H9 (cell line): ENCODE results near the gene RFX8. TPM values are rescaled to one million over a fixed set of nuclear protein-coding genes. Genes with fewer than 3 reads are reported as not detected.

ENCODE experiments used
- DNase-seq: peaks from one replicate; pipeline ENCODE4 v3.0.0-alpha.2; 2017
- H2AFZ ChIP-seq: one replicate; pipeline ENCODE4 v1.6.1; 2013; ENCODE audit warnings: mild to moderate bottlenecking, low read length, control low read depth, moderate library complexity
- H2AK5ac ChIP-seq: 2 replicates; pipeline ENCODE4 v1.6.1; 2013; ENCODE audit warnings: low read length, control low read depth, mixed read lengths; ENCODE audit not compliant: insufficient read length
- H2BK120ac ChIP-seq: one replicate; pipeline ENCODE4 v1.6.1; 2013; ENCODE audit warnings: low read depth, mild to moderate bottlenecking, low read length, control low read depth, inconsistent platforms; ENCODE audit not compliant: poor library complexity, severe bottlenecking
- H2BK12ac ChIP-seq: 2 replicates; pipeline ENCODE4 v1.6.1; 2013; ENCODE audit warnings: low read length, control low read depth, mixed read lengths, low read depth; ENCODE audit not compliant: insufficient read length
- H2BK15ac ChIP-seq: 2 replicates; pipeline ENCODE4 v1.6.1; 2013; ENCODE audit warnings: low read depth, low read length, control low read depth
- H2BK20ac ChIP-seq: one replicate; pipeline ENCODE4 v1.6.1; 2013; ENCODE audit warnings: low read depth, mild to moderate bottlenecking, low read length, control low read depth, inconsistent platforms; ENCODE audit not compliant: poor library complexity, severe bottlenecking
- H2BK5ac ChIP-seq: 2 replicates; pipeline ENCODE4 v1.6.1; 2013; ENCODE audit warnings: low read length, control low read depth, mixed read lengths; ENCODE audit not compliant: insufficient read length
- H3K14ac ChIP-seq: 2 replicates; pipeline ENCODE4 v1.6.1; 2013; ENCODE audit warnings: low read length, control low read depth; ENCODE audit not compliant: insufficient read depth
- H3K18ac ChIP-seq: 2 replicates; pipeline ENCODE4 v1.6.1; 2013; ENCODE audit warnings: low read depth, mild to moderate bottlenecking, mixed read lengths, low read length, control low read depth; ENCODE audit not compliant: insufficient read length
- H3K23ac ChIP-seq: 2 replicates; pipeline ENCODE4 v1.6.1; 2013; ENCODE audit warnings: low read length, control low read depth, mixed read lengths, low read depth; ENCODE audit not compliant: insufficient read length
- H3K23me2 ChIP-seq: 2 replicates; pipeline ENCODE4 v1.6.1; 2013; ENCODE audit warnings: low read depth, mild to moderate bottlenecking, mixed read lengths, low read length, control low read depth; ENCODE audit not compliant: insufficient read length, poor library complexity, severe bottlenecking
- H3K27ac ChIP-seq: 2 replicates; pipeline ENCODE4 v1.5.1; 2013; ENCODE audit warnings: low read length, control low read depth, mixed read lengths, low read depth; ENCODE audit not compliant: insufficient read length
- H3K27me3 ChIP-seq: 2 replicates; pipeline ENCODE4 v1.6.1; 2013; ENCODE audit warnings: low read length, control low read depth, inconsistent platforms; ENCODE audit not compliant: insufficient read depth
- H3K4ac ChIP-seq: 2 replicates; pipeline ENCODE4 v1.6.1; 2013; ENCODE audit warnings: low read depth, mild to moderate bottlenecking, control low read depth, inconsistent platforms, low read length, moderate library complexity
- H3K4me1 ChIP-seq: 2 replicates; pipeline ENCODE4 v1.6.1; 2013; ENCODE audit warnings: low read length, control low read depth, inconsistent platforms; ENCODE audit not compliant: insufficient read depth
- H3K4me2 ChIP-seq: 2 replicates; pipeline ENCODE4 v1.6.1; 2013; ENCODE audit warnings: low read length, control low read depth, mixed read lengths; ENCODE audit not compliant: insufficient read length, insufficient read depth
- H3K56ac ChIP-seq: 2 replicates; pipeline ENCODE4 v1.6.1; 2013; ENCODE audit warnings: low read depth, mild to moderate bottlenecking, mixed read lengths, low read length, control low read depth; ENCODE audit not compliant: insufficient read length
- H3K79me1 ChIP-seq: 2 replicates; pipeline ENCODE4 v1.6.1; 2013; ENCODE audit warnings: low read depth, mild to moderate bottlenecking, moderate library complexity, low read length, control low read depth, inconsistent platforms; ENCODE audit not compliant: insufficient read depth, poor library complexity, severe bottlenecking
- H3K79me2 ChIP-seq: 2 replicates; pipeline ENCODE4 v1.6.1; 2013; ENCODE audit warnings: low read length, control low read depth, inconsistent platforms; ENCODE audit not compliant: insufficient read depth
- H3K9ac ChIP-seq: 2 replicates; pipeline ENCODE4 v1.6.1; 2013; ENCODE audit warnings: low read length, control low read depth, mixed read lengths; ENCODE audit not compliant: insufficient read length; ENCODE audit errors: extremely low read depth
- H3K9me3 ChIP-seq: one replicate; pipeline ENCODE4 v1.6.1; 2013; ENCODE audit warnings: low read depth, low read length, inconsistent platforms; ENCODE audit not compliant: control insufficient read depth
- H3T11ph ChIP-seq: one replicate; pipeline ENCODE4 v1.6.1; 2013; ENCODE audit warnings: mild to moderate bottlenecking, low read length, control low read depth, inconsistent platforms
- H4K20me1 ChIP-seq: one replicate; pipeline ENCODE4 v1.6.1; 2013; ENCODE audit not compliant: control insufficient read depth, insufficient read length, insufficient read depth
- H4K5ac ChIP-seq: 2 replicates; pipeline ENCODE4 v1.6.1; 2013; ENCODE audit warnings: low read depth, mild to moderate bottlenecking, mixed read lengths, low read length, control low read depth; ENCODE audit not compliant: insufficient read length
- H4K8ac ChIP-seq: replicated peaks from 2 replicates; pipeline ENCODE4 v1.6.1; 2013; ENCODE audit warnings: low read length, control low read depth, mixed read lengths, low read depth; ENCODE audit not compliant: insufficient read length
- H4K91ac ChIP-seq: 2 replicates; pipeline ENCODE4 v1.6.1; 2013; ENCODE audit warnings: low read depth, mild to moderate bottlenecking, moderate library complexity, mixed read lengths, low read length, control low read depth; ENCODE audit not compliant: insufficient read length
- H3K27ac Mint-ChIP-seq, 3 experiments: 2 replicates in 2 of 3; 3 replicates in 1 of 3; pipeline ENCODE4 v1.8.0; 2020 to 2021; ENCODE audit warnings: mixed read lengths in 3 of 3, mild to moderate bottlenecking in 1 of 3, moderate library complexity in 1 of 3
- H3K27me3 Mint-ChIP-seq: 2 replicates; pipeline ENCODE4 v1.8.0; 2021; ENCODE audit warnings: low read depth, mild to moderate bottlenecking, moderate library complexity, mixed read lengths
- H3K36me3 Mint-ChIP-seq, 3 experiments: 2 replicates in 2 of 3; 3 replicates in 1 of 3; pipeline ENCODE4 v1.8.0; 2020 to 2021; ENCODE audit warnings: low read depth in 3 of 3, mixed read lengths in 3 of 3; ENCODE audit not compliant: insufficient read depth in 1 of 3
- H3K4me1 Mint-ChIP-seq, 2 experiments: 2 replicates each; pipeline ENCODE4 v1.8.0; 2020; ENCODE audit warnings: mixed read lengths in 2 of 2
- H3K4me3 Mint-ChIP-seq, 2 experiments: 2 replicates in 1 of 2; 3 replicates in 1 of 2; pipeline ENCODE4 v1.8.0; 2020 to 2021; ENCODE audit warnings: mild to moderate bottlenecking in 2 of 2, mixed read lengths in 2 of 2, moderate library complexity in 1 of 2
- H3K9me3 Mint-ChIP-seq, 2 experiments: 2 replicates in 1 of 2; 3 replicates in 1 of 2; pipeline ENCODE4 v1.8.0; 2020; ENCODE audit warnings: mild to moderate bottlenecking in 2 of 2, mixed read lengths in 2 of 2, moderate library complexity in 1 of 2
- CTCF ChIP-seq: fragments of 200-600 bp; sonication (generic); conservative IDR thresholded peaks from 3 replicates; pipeline ENCODE4 v1.8.0; 2021; ENCODE audit warnings: antibody characterized with exemption, mild to moderate bottlenecking
- WGBS: extraction: QIAGEN DNeasy Blood & Tissue Kit; methylation state at CpG from one replicate; pipeline ENCODE4 v1.1.7; 2013; ENCODE audit warnings: missing lambda C conversion rate, low lambda C conversion rate, mixed read lengths; ENCODE audit not compliant: insufficient read length; ENCODE audit errors: extremely low coverage; 5-methylcytosine and 5-hydroxymethylcytosine counted together
- total RNA-seq: library from RNA; stranded (reverse); gene quantifications from 2 replicates; pipeline ENCODE4 v1.2.1, GENCODE V29; 2021

RFX8 gene
- total RNA-seq, 1 experiment from 2014 or later, result 0.22 TPM

- Histone ChIP-seq H3K4me1 (peaks cover 8% of the 10 kb centered on the region), H3K79me2 (no peaks in the 10 kb centered on the region), H3K9me3 (no peaks in the 10 kb centered on the region), H3K4me2 (no peak overlapping the region), H3K56ac (no peak overlapping the region), H4K20me1 (no peaks in the 10 kb centered on the region), H3K4ac (no peak overlapping the region), H4K8ac (no peak overlapping the region), H3K79me1 (no peaks in the 10 kb centered on the region), H3K27me3 (no peaks in the 10 kb centered on the region), H2BK20ac (no peak overlapping the region), H2BK12ac (no peak overlapping the region), H3K18ac (no peak overlapping the region), H3T11ph (no peak overlapping the region), H3K23ac (no peak overlapping the region), H3K14ac (no peak overlapping the region), H3K9ac (no peak overlapping the region), H2BK120ac (no peak overlapping the region), H4K5ac (no peak overlapping the region), H2AK5ac (no peak overlapping the region), H2BK5ac (no peak overlapping the region), H3K23me2 (no peaks in the 10 kb centered on the region), H2BK15ac (no peak overlapping the region), H2AFZ (no peak overlapping the region), H4K91ac (no peak overlapping the region), H3K27ac (no peak overlapping the region)
- TF ChIP-seq CTCF, result no peak
- Mint-ChIP-seq H3K4me1 (peaks cover 26% of the 10 kb centered on the region in 2 experiments), H3K9me3 (peaks cover 6 to 9% of the 10 kb centered on the region in 2 experiments), H3K27me3 (peaks cover 6% of the 10 kb centered on the region), H3K36me3 (peaks cover 5 to 14% (median 10%) of the 10 kb centered on the region in 3 experiments), H3K4me3 (no peak overlapping the region), H3K27ac (no peak overlapping the region)
- DNase-seq, result no peak
- WGBS, result no CpG with 5 or more reads among the region's 8 CpGs
Measured at GRCh38 chr2:101521487-101521886, 46.6 kb upstream of the RFX8 start.
